Sigmoid colon (tissue), 7 donors: Measurements from ENCODE around the gene TENT5A. TPM values are rescaled to one million over a fixed set of nuclear protein-coding genes. Genes with fewer than 3 reads are reported as not detected.

Source experiments
- DNase-seq: peaks from one replicate; pipeline ENCODE4 v3.0.0-alpha.2; 2019
- H3K27ac ChIP-seq, 4 donors: fragments of 200-600 bp; sonication (generic); one replicate each; pipeline ENCODE4 v1.5.1; 2016 to 2019; ENCODE audit warnings: mild to moderate bottlenecking in 1 of 4
- H3K27me3 ChIP-seq, 3 donors: fragments of 200-600 bp; sonication (generic); one replicate each; pipeline ENCODE4 v1.5.1; 2019; ENCODE audit warnings: mild to moderate bottlenecking in 1 of 3
- H3K36me3 ChIP-seq, 4 donors: fragments of 200-600 bp; sonication (generic); one replicate each; pipeline ENCODE4 v1.5.1; 2016 to 2019
- H3K4me1 ChIP-seq, 4 donors: fragments of 200-600 bp; sonication (generic); one replicate each; pipeline ENCODE4 v1.5.1; 2017 to 2019
- H3K4me3 ChIP-seq, 4 donors: fragments of 200-600 bp; sonication (generic); one replicate each; pipeline ENCODE4 v1.5.1; 2017 to 2019; ENCODE audit warnings: mild to moderate bottlenecking in 2 of 4, moderate library complexity in 1 of 4
- H3K9me3 ChIP-seq, 4 donors: fragments of 200-600 bp in 3 of 4; sonication (generic) in 3 of 4; one replicate each; pipeline versions ENCODE4 v1.5.1 to v1.6.1; 2013 to 2019
- EP300 ChIP-seq, 4 donors: sonication (generic); formaldehyde crosslinking; IDR thresholded peaks; one replicate each; pipeline ENCODE4 v1.6.1; 2017; ENCODE audit warnings: antibody characterized with exemption in 4 of 4
- POLR2A ChIP-seq, 2 donors: fragments of 450-650 bp; IDR thresholded peaks; one replicate each; pipeline ENCODE4 v1.6.1; 2016; ENCODE audit warnings: antibody characterized with exemption in 2 of 2, mild to moderate bottlenecking in 2 of 2, moderate library complexity in 2 of 2
- POLR2AphosphoS5 ChIP-seq, 4 donors: sonication (generic); formaldehyde crosslinking; IDR thresholded peaks; one replicate each; pipeline ENCODE4 v1.6.1; 2017; ENCODE audit warnings: antibody characterized with exemption in 4 of 4
- WGBS, 2 donors: extraction: QIAGEN DNeasy Blood & Tissue Kit; methylation state at CpG; one replicate each; pipeline ENCODE4 v1.1.7; 2013; 5-methylcytosine and 5-hydroxymethylcytosine counted together
- intact Hi-C: fragments of 100-400 bp; cut with DNase I; formaldehyde crosslinking; loops from one replicate; pipeline ENCODE4 v1.15.1; 2023
- polyA plus RNA-seq, 3 donors: library from polyadenylated mRNA; stranded (reverse); fragments of 200-250 nt; gene quantifications; one replicate each; pipeline ENCODE4 v1.2.3, GENCODE V29; 2013
- total RNA-seq, 4 donors: library from RNA; depleted of rRNA; stranded (reverse); fragments of >200 nt; gene quantifications; one replicate each; pipeline ENCODE4 v1.1.0, GENCODE V29; 2016
- TF ChIP-seq, protein P1 (sequence below), 4 experiments: fragments of 450-650 bp in 3 of 4; fragments of 200-600 bp in 1 of 4; IDR thresholded peaks; one replicate each; pipeline ENCODE4 v1.5.1; 2016 to 2019; ENCODE audit warnings: antibody characterized with exemption in 4 of 4, mild to moderate bottlenecking in 3 of 4, moderate library complexity in 2 of 4
- donor health status: healthy with polysubstance abuse.
- donor health status: Bipolar disorder and iron deficiency.
- donor health status: healthy.

Gene TENT5A
- total and polyA plus RNA-seq, 7 donors = 7.5 to 29.3 (median 18.3) TPM

- Histone ChIP-seq H3K4me3 (no peak overlapping the region), H3K27ac (no peak overlapping the region), H3K36me3 (no peaks in the 10 kb centered on the region), H3K27me3 (no peaks in the 10 kb centered on the region), H3K4me1 (no peaks in the 10 kb centered on the region), H3K9me3 (peaks cover 0 to 4% (median 0%) of the 10 kb centered on the region in 4 donors)
- no peak for DNase-seq
- intact Hi-C loops = no loop called here
- WGBS, 2 donors = 59 to 87% methylated on average over 1 of the region's 1 CpG
- TF ChIP-seq POLR2AphosphoS5 (IDR thresholded peaks at IDR 0.05) = no peak
- TF ChIP-seq EP300 (IDR thresholded peaks at IDR 0.05) = no peak
- TF ChIP-seq, protein P1, sequence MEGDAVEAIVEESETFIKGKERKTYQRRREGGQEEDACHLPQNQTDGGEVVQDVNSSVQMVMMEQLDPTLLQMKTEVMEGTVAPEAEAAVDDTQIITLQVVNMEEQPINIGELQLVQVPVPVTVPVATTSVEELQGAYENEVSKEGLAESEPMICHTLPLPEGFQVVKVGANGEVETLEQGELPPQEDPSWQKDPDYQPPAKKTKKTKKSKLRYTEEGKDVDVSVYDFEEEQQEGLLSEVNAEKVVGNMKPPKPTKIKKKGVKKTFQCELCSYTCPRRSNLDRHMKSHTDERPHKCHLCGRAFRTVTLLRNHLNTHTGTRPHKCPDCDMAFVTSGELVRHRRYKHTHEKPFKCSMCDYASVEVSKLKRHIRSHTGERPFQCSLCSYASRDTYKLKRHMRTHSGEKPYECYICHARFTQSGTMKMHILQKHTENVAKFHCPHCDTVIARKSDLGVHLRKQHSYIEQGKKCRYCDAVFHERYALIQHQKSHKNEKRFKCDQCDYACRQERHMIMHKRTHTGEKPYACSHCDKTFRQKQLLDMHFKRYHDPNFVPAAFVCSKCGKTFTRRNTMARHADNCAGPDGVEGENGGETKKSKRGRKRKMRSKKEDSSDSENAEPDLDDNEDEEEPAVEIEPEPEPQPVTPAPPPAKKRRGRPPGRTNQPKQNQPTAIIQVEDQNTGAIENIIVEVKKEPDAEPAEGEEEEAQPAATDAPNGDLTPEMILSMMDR (IDR thresholded peaks at IDR 0.05) = no peak
- no peak for TF ChIP-seq POLR2A (IDR thresholded peaks at IDR 0.05)
Measured at GRCh38 chr6:81797591-81797990, 45.1 kb upstream of the TENT5A start.

- Histone ChIP-seq H3K36me3 (no peaks in the 10 kb centered on the region), H3K4me1 (no peaks in the 10 kb centered on the region), H3K4me3 (no peak overlapping the region), H3K27me3 (no peaks in the 10 kb centered on the region), H3K27ac (no peak overlapping the region), H3K9me3 (peaks cover 0 to 4% (median 0%) of the 10 kb centered on the region in 4 donors)
- WGBS, 2 donors = 87 to 90% methylated on average over 1 of the region's 1 CpG
- intact Hi-C loops = no loop called here
- TF ChIP-seq, protein P1 (IDR thresholded peaks at IDR 0.05) = no peak
- TF ChIP-seq POLR2AphosphoS5 (IDR thresholded peaks at IDR 0.05) (no peak), POLR2A (IDR thresholded peaks at IDR 0.05) (no peak), EP300 (IDR thresholded peaks at IDR 0.05) (no peak)
- no peak for DNase-seq
Measured at GRCh38 chr6:81795890-81796289, 43.4 kb upstream of the TENT5A start.

- no peak overlapping the region for H3K4me3 ChIP-seq
- peaks cover 0 to 4% (median 0%) of the 10 kb centered on the region in 4 donors for H3K9me3 ChIP-seq
- DNase-seq = no peak
- no peaks in the 10 kb centered on the region for H3K4me1 ChIP-seq
- no peaks in the 10 kb centered on the region for H3K36me3 ChIP-seq
- 87 to 92% methylated on average over 4 of the region's 4 CpGs for WGBS, 2 donors
- H3K27ac ChIP-seq = no peak overlapping the region
- H3K27me3 ChIP-seq = no peaks in the 10 kb centered on the region
- intact Hi-C loops = no loop called here
- TF ChIP-seq POLR2AphosphoS5 (IDR thresholded peaks at IDR 0.05) (no peak), POLR2A (IDR thresholded peaks at IDR 0.05) (no peak), EP300 (IDR thresholded peaks at IDR 0.05) (no peak)
- TF ChIP-seq, protein P1 (IDR thresholded peaks at IDR 0.05) = no peak
Measured at GRCh38 chr6:81793821-81794475, 41.5 kb upstream of the TENT5A start.

- Histone ChIP-seq H3K4me3 (no peak overlapping the region), H3K9me3 (peaks cover 0 to 4% (median 0%) of the 10 kb centered on the region in 4 donors), H3K36me3 (no peaks in the 10 kb centered on the region), H3K27ac (no peak overlapping the region), H3K4me1 (no peaks in the 10 kb centered on the region), H3K27me3 (no peaks in the 10 kb centered on the region)
- TF ChIP-seq, protein P1 (IDR thresholded peaks at IDR 0.05) = no peak
- DNase-seq = no peak
- 76 to 93% methylated on average over 1 of the region's 1 CpG for WGBS, 2 donors
- intact Hi-C loops = no loop called here
Measured at GRCh38 chr6:81792826-81793225, 40.3 kb upstream of the TENT5A start.

- TF ChIP-seq, protein P1 (IDR thresholded peaks at IDR 0.05) = no peak
- TF ChIP-seq POLR2AphosphoS5 (IDR thresholded peaks at IDR 0.05) = no peak
- TF ChIP-seq EP300 (IDR thresholded peaks at IDR 0.05) = no peak
- no peak for TF ChIP-seq POLR2A (IDR thresholded peaks at IDR 0.05)
- no peak overlapping the region for H3K4me3 ChIP-seq
- H3K9me3 ChIP-seq = peaks cover 0 to 4% (median 0%) of the 10 kb centered on the region in 4 donors
- H3K27me3 ChIP-seq = no peaks in the 10 kb centered on the region
- DNase-seq = no peak
- WGBS, 2 donors = 84 to 86% methylated on average over 2 of the region's 2 CpGs
- H3K4me1 ChIP-seq = no peaks in the 10 kb centered on the region
- intact Hi-C loops = no loop called here
- H3K36me3 ChIP-seq = no peaks in the 10 kb centered on the region
- no peak overlapping the region for H3K27ac ChIP-seq
Measured at GRCh38 chr6:81791756-81792155, 39.3 kb upstream of the TENT5A start.
